ENCODE data around the gene OAS1. TPM values are rescaled to one million over a fixed set of nuclear protein-coding genes. Genes with fewer than 3 reads are reported as not detected.

Gene OAS1
- total RNA-seq, 1 donor from 2014 or later, result 132 TPM

GRCh38 chr12:112861284-112861683, 45.5 kb upstream of the OAS1 start:
- Mint-ChIP-seq H3K4me3 (ENCODE audit: unreplicated experiment) (no peak overlapping the region), H3K9me3 (ENCODE audit: unreplicated experiment) (peaks cover 4% of the 10 kb centered on the region), H3K36me3 (ENCODE audit: low read depth, unreplicated experiment) (no peaks in the 10 kb centered on the region), H3K27me3 (ENCODE audit: low read depth, unreplicated experiment) (peaks cover 58% of the 10 kb centered on the region), H3K4me1 (ENCODE audit: low read depth, unreplicated experiment) (peaks cover 4% of the 10 kb centered on the region), H3K27ac (ENCODE audit: unreplicated experiment) (no peak overlapping the region)
- Histone ChIP-seq H3K9ac (ENCODE audit: low read length) (no peak overlapping the region), H3K4me3 (ENCODE audit: insufficient read depth, low read depth, low read length) (no peak overlapping the region), H3K4me2 (ENCODE audit: low read length) (no peak overlapping the region), H3K79me2 (ENCODE audit: insufficient read depth, low read length) (no peaks in the 10 kb centered on the region), H3K27me3 (ENCODE audit: insufficient read depth, low read length) (peaks cover 4% of the 10 kb centered on the region), H3K9me3 (ENCODE audit: insufficient read depth, low read depth, low read length) (no peaks in the 10 kb centered on the region), H2AFZ (ENCODE audit: low read depth, low read length) (no peak overlapping the region), H3K36me3 (ENCODE audit: insufficient read depth, low read length) (no peaks in the 10 kb centered on the region), H3K27ac (ENCODE audit: low read depth, low read length) (no peak overlapping the region), H4K20me1 (ENCODE audit: insufficient read depth, low read length) (no peaks in the 10 kb centered on the region), H3K4me1 (ENCODE audit: insufficient read depth, low read length) (no peaks in the 10 kb centered on the region)
- TF ChIP-seq EZH2 (IDR thresholded peaks at IDR 0.05; ENCODE audit: insufficient read depth, low read length) (no peak), CTCF (IDR thresholded peaks at IDR 0.05; ENCODE audit: insufficient read depth, low read depth, low read length) (no peak)
- no peak for DNase-seq (ENCODE audit: low read depth)
- no peak for FAIRE-seq

- Histone ChIP-seq H3K4me1 (ENCODE audit: insufficient read depth, low read length) (no peaks in the 10 kb centered on the region), H3K79me2 (ENCODE audit: insufficient read depth, low read length) (no peaks in the 10 kb centered on the region), H3K9me3 (ENCODE audit: insufficient read depth, low read depth, low read length) (no peaks in the 10 kb centered on the region), H3K4me3 (ENCODE audit: insufficient read depth, low read depth, low read length) (no peak overlapping the region), H3K27ac (ENCODE audit: low read depth, low read length) (no peak overlapping the region), H3K9ac (ENCODE audit: low read length) (no peak overlapping the region), H2AFZ (ENCODE audit: low read depth, low read length) (no peak overlapping the region), H3K4me2 (ENCODE audit: low read length) (no peak overlapping the region), H3K36me3 (ENCODE audit: insufficient read depth, low read length) (no peaks in the 10 kb centered on the region), H3K27me3 (ENCODE audit: insufficient read depth, low read length) (peaks cover 3% of the 10 kb centered on the region), H4K20me1 (ENCODE audit: insufficient read depth, low read length) (no peaks in the 10 kb centered on the region)
- FAIRE-seq (no peak), DNase-seq (ENCODE audit: low read depth) (no peak)
- H3K27ac Mint-ChIP-seq (ENCODE audit: unreplicated experiment), result no peak overlapping the region
- no peaks in the 10 kb centered on the region for H3K36me3 Mint-ChIP-seq (ENCODE audit: low read depth, unreplicated experiment)
- peaks cover 59% of the 10 kb centered on the region for H3K27me3 Mint-ChIP-seq (ENCODE audit: low read depth, unreplicated experiment)
- TF ChIP-seq CTCF (IDR thresholded peaks at IDR 0.05; ENCODE audit: insufficient read depth, low read depth, low read length), result no peak
- no peak for TF ChIP-seq EZH2 (IDR thresholded peaks at IDR 0.05; ENCODE audit: insufficient read depth, low read length)
- H3K4me3 Mint-ChIP-seq (ENCODE audit: unreplicated experiment), result no peak overlapping the region
- H3K9me3 Mint-ChIP-seq (ENCODE audit: unreplicated experiment), result peaks cover 3% of the 10 kb centered on the region
- H3K4me1 Mint-ChIP-seq (ENCODE audit: low read depth, unreplicated experiment), result no peaks in the 10 kb centered on the region
These were observed 44.0 kb upstream of the OAS1 start for GRCh38 chr12:112862636-112863290.

GRCh38 chr12:112868459-112869041, 38.2 kb upstream of the OAS1 start:
- Mint-ChIP-seq H3K36me3 (ENCODE audit: low read depth, unreplicated experiment) (no peaks in the 10 kb centered on the region), H3K4me1 (ENCODE audit: low read depth, unreplicated experiment) (no peaks in the 10 kb centered on the region), H3K27ac (ENCODE audit: unreplicated experiment) (no peak overlapping the region), H3K4me3 (ENCODE audit: unreplicated experiment) (no peak overlapping the region), H3K9me3 (ENCODE audit: unreplicated experiment) (peaks cover 4% of the 10 kb centered on the region), H3K27me3 (ENCODE audit: low read depth, unreplicated experiment) (peaks cover 65% of the 10 kb centered on the region)
- H4K20me1 ChIP-seq (ENCODE audit: insufficient read depth, low read length), result no peaks in the 10 kb centered on the region
- no peak overlapping the region for H3K4me3 ChIP-seq (ENCODE audit: insufficient read depth, low read depth, low read length)
- H2AFZ ChIP-seq (ENCODE audit: low read depth, low read length), result no peak overlapping the region
- no peaks in the 10 kb centered on the region for H3K36me3 ChIP-seq (ENCODE audit: insufficient read depth, low read length)
- FAIRE-seq, result no peak
- no peaks in the 10 kb centered on the region for H3K9me3 ChIP-seq (ENCODE audit: insufficient read depth, low read depth, low read length)
- H3K27me3 ChIP-seq (ENCODE audit: insufficient read depth, low read length), result no peaks in the 10 kb centered on the region
- no peak overlapping the region for H3K4me2 ChIP-seq (ENCODE audit: low read length)
- no peaks in the 10 kb centered on the region for H3K79me2 ChIP-seq (ENCODE audit: insufficient read depth, low read length)
- no peak overlapping the region for H3K27ac ChIP-seq (ENCODE audit: low read depth, low read length)
- DNase-seq (ENCODE audit: low read depth), result no peak
- no peaks in the 10 kb centered on the region for H3K4me1 ChIP-seq (ENCODE audit: insufficient read depth, low read length)
- TF ChIP-seq CTCF (IDR thresholded peaks at IDR 0.05; ENCODE audit: insufficient read depth, low read depth, low read length) (no peak), EZH2 (IDR thresholded peaks at IDR 0.05; ENCODE audit: insufficient read depth, low read length) (no peak)
- H3K9ac ChIP-seq (ENCODE audit: low read length), result no peak overlapping the region
